ENCODE results near the gene SOD1. TPM values are rescaled to one million over a fixed set of nuclear protein-coding genes. Genes with fewer than 3 reads are reported as not detected.
"Not testable (repeated sequence)": the region's sequence is repeated elsewhere in the genome, so short reads cannot be mapped to it uniquely, and the experiment has no call there.

The SOD1 gene
- total and polyA plus RNA-seq, 5 experiments from 2014 or later: 199 to 661 (median 566) TPM

GRCh38 chr21:31659286-31659535 is 282 bp upstream of the SOD1 start:
- H3K9me3 Mint-ChIP-seq: peaks cover 0 to 2% (median 0%) of the 10 kb centered on the region in 9 donors
- peaks cover 26 to 77% (median 67%) of the 10 kb centered on the region in 4 donors for H3K4me1 Mint-ChIP-seq
- H3K27me3 Mint-ChIP-seq: no peaks in the 10 kb centered on the region
- peak overlapping the region; percentile 98 to 100 (median 100) for H3K4me3 Mint-ChIP-seq
- POLR2A ChIA-PET: interaction anchor here (1.6 kb wide), 1 partner anchor 72 kb away, joined by 4 read pairs; no protein-coding TSS in a partner anchor
- H3K36me3 Mint-ChIP-seq: peaks cover 0 to 30% (median 6%) of the 10 kb centered on the region in 3 donors
- peak overlapping the region; percentile 96 to 100 (median 99) for H3K27ac Mint-ChIP-seq
- DNase-seq: no peak
- ATAC-seq: peak; percentile 48 to 61

GRCh38 chr21:31660259-31660565 is 719 bp downstream of the SOD1 start:
- peak overlapping the region; percentile 88 to 98 (median 93) for H3K4me3 Mint-ChIP-seq
- no peaks in the 10 kb centered on the region for H3K9me3 Mint-ChIP-seq
- ATAC-seq: peak in 1 of 2 donors; percentile 24
- no peaks in the 10 kb centered on the region for H3K27me3 Mint-ChIP-seq
- peak overlapping the region; percentile 90 to 99 (median 94) for H3K27ac Mint-ChIP-seq
- peak in 5 of 10 donors; percentile 30 to 64 (median 41) for DNase-seq
- POLR2A ChIA-PET: interaction anchor here (0.6 to 1.6 kb wide), 3 partner anchors 11 to 90 kb away, joined by 3 to 5 read pairs (median 4); no protein-coding TSS in a partner anchor
- H3K36me3 Mint-ChIP-seq: peaks cover 0 to 37% (median 8%) of the 10 kb centered on the region in 3 donors
- H3K4me1 Mint-ChIP-seq: peaks cover 22 to 77% (median 69%) of the 10 kb centered on the region in 4 donors

GRCh38 chr21:31660591-31660990 is 1.1 kb downstream of the SOD1 start:
- H3K4me3 Mint-ChIP-seq: peak overlapping the region; percentile 88 to 98 (median 93)
- peaks cover 23 to 77% (median 69%) of the 10 kb centered on the region in 4 donors for H3K4me1 Mint-ChIP-seq
- POLR2A ChIA-PET: interaction anchor here (0.6 to 1.6 kb wide), 3 partner anchors 10 to 89 kb away, joined by 3 to 5 read pairs (median 4); no protein-coding TSS in a partner anchor
- peaks cover 0 to 41% (median 8%) of the 10 kb centered on the region in 3 donors for H3K36me3 Mint-ChIP-seq
- no peak for DNase-seq
- ATAC-seq: no peak
- no peaks in the 10 kb centered on the region for H3K9me3 Mint-ChIP-seq
- peak overlapping the region; percentile 90 to 99 (median 94) for H3K27ac Mint-ChIP-seq
- H3K27me3 Mint-ChIP-seq: no peaks in the 10 kb centered on the region

- DNase-seq (no peak), ATAC-seq (no peak)
- Mint-ChIP-seq H3K4me1 (peaks cover 25 to 82% (median 77%) of the 10 kb centered on the region in 4 donors), H3K27ac (peak overlapping the region in 6 of 10 donors; percentile 15 to 69 (median 46)), H3K9me3 (no peaks in the 10 kb centered on the region), H3K27me3 (no peaks in the 10 kb centered on the region), H3K4me3 (peak overlapping the region in 8 of 10 donors; percentile 8 to 72 (median 48)), H3K36me3 (peaks cover 0 to 72% (median 12%) of the 10 kb centered on the region in 3 donors)
- POLR2A ChIA-PET: no interaction called here
Observed at GRCh38 chr21:31663584-31664249, 4.2 kb downstream of the SOD1 start.

- H3K36me3 Mint-ChIP-seq: peaks cover 0 to 87% (median 19%) of the 10 kb centered on the region in 3 donors
- H3K27me3 Mint-ChIP-seq: no peaks in the 10 kb centered on the region
- peak; percentile 48 to 72 for ATAC-seq
- H3K4me1 Mint-ChIP-seq: peaks cover 21 to 74% (median 68%) of the 10 kb centered on the region in 4 donors
- DNase-seq: no peak
- POLR2A ChIA-PET: no interaction called here
- H3K27ac Mint-ChIP-seq: peak overlapping the region in 9 of 10 donors; percentile 9 to 85 (median 77)
- H3K4me3 Mint-ChIP-seq: peak overlapping the region in 9 of 10 donors; percentile 4 to 67 (median 43)
- H3K9me3 Mint-ChIP-seq: no peaks in the 10 kb centered on the region
Observed at GRCh38 chr21:31665397-31665796, 5.9 kb downstream of the SOD1 start.

GRCh38 chr21:31665869-31666268 is 6.4 kb downstream of the SOD1 start:
- H3K9me3 Mint-ChIP-seq, DNase-seq, H3K27me3 Mint-ChIP-seq, ATAC-seq: not testable (repeated sequence)
- peaks cover 0 to 90% (median 21%) of the 10 kb centered on the region in 3 donors for H3K36me3 Mint-ChIP-seq
- peak overlapping the region in 6 of 10 donors; percentile 11 to 85 (median 74) for H3K27ac Mint-ChIP-seq
- peaks cover 21 to 69% (median 64%) of the 10 kb centered on the region in 4 donors for H3K4me1 Mint-ChIP-seq
- POLR2A ChIA-PET: interaction anchor here (0.5 kb wide), 1 partner anchor 72 kb away, joined by 3 read pairs; no protein-coding TSS in a partner anchor
- H3K4me3 Mint-ChIP-seq: peak overlapping the region in 5 of 10 donors; percentile 37 to 67 (median 42)

GRCh38 chr21:31666445-31667010 is 7.0 kb downstream of the SOD1 start:
- DNase-seq: no peak
- Mint-ChIP-seq H3K27ac (peak overlapping the region in 9 of 10 donors; percentile 31 to 82 (median 65)), H3K36me3 (peaks cover 0 to 87% (median 24%) of the 10 kb centered on the region in 3 donors), H3K27me3 (peaks cover 0 to 2% (median 0%) of the 10 kb centered on the region in 5 donors), H3K4me1 (peaks cover 17 to 63% (median 57%) of the 10 kb centered on the region in 4 donors), H3K9me3 (no peaks in the 10 kb centered on the region), H3K4me3 (peak overlapping the region in 6 of 10 donors; percentile 26 to 55 (median 34))
- no peak for ATAC-seq
- POLR2A ChIA-PET: interaction anchor here (0.5 to 1.0 kb wide), 2 partner anchors 11 to 71 kb away, joined by 3 to 4 read pairs; no protein-coding TSS in a partner anchor

- POLR2A ChIA-PET: interaction anchor here (1.0 kb wide), 1 partner anchor 12 kb away, joined by 4 read pairs; no protein-coding TSS in a partner anchor
- Mint-ChIP-seq H3K27me3 (peaks cover 0 to 2% (median 0%) of the 10 kb centered on the region in 5 donors), H3K36me3 (peaks cover 0 to 85% (median 26%) of the 10 kb centered on the region in 3 donors), H3K27ac (peak overlapping the region in 6 of 10 donors; percentile 20 to 82 (median 51)), H3K4me1 (peaks cover 15 to 57% (median 51%) of the 10 kb centered on the region in 4 donors), H3K9me3 (no peaks in the 10 kb centered on the region), H3K4me3 (no peak overlapping the region)
- DNase-seq: no peak
- no peak for ATAC-seq
Observed at GRCh38 chr21:31667132-31667531, 7.6 kb downstream of the SOD1 start.

GRCh38 chr21:31667639-31668038 is 8.1 kb downstream of the SOD1 start:
- POLR2A ChIA-PET: no interaction called here
- no peak for DNase-seq
- peak overlapping the region in 2 of 10 donors; percentile 19 to 80 for H3K27ac Mint-ChIP-seq
- peaks cover 15 to 52% (median 46%) of the 10 kb centered on the region in 4 donors for H3K4me1 Mint-ChIP-seq
- H3K9me3 Mint-ChIP-seq: no peaks in the 10 kb centered on the region
- no peak overlapping the region for H3K4me3 Mint-ChIP-seq
- no peak for ATAC-seq
- peaks cover 0 to 84% (median 26%) of the 10 kb centered on the region in 3 donors for H3K36me3 Mint-ChIP-seq
- peaks cover 0 to 2% (median 0%) of the 10 kb centered on the region in 5 donors for H3K27me3 Mint-ChIP-seq

GRCh38 chr21:31668651-31669491 is 9.4 kb downstream of the SOD1 start:
- Mint-ChIP-seq H3K27ac (peak overlapping the region in 8 of 10 donors; percentile 2 to 73 (median 50)), H3K4me1 (peaks cover 15 to 39% (median 35%) of the 10 kb centered on the region in 4 donors), H3K9me3 (no peaks in the 10 kb centered on the region), H3K36me3 (peaks cover 0 to 76% (median 22%) of the 10 kb centered on the region in 3 donors), H3K27me3 (peaks cover 0 to 2% (median 0%) of the 10 kb centered on the region in 5 donors), H3K4me3 (no peak overlapping the region)
- POLR2A ChIA-PET: interaction anchor here (0.6 kb wide), 1 partner anchor 502 kb away, joined by 4 read pairs; no protein-coding TSS in a partner anchor
- DNase-seq (no peak), ATAC-seq (no peak)

- POLR2A ChIA-PET: no interaction called here
- DNase-seq (no peak), ATAC-seq (no peak)
- peaks cover 0 to 2% (median 0%) of the 10 kb centered on the region in 5 donors for H3K27me3 Mint-ChIP-seq
- peaks cover 0 to 66% (median 18%) of the 10 kb centered on the region in 3 donors for H3K36me3 Mint-ChIP-seq
- H3K27ac Mint-ChIP-seq: peak overlapping the region in 5 of 10 donors; percentile 1 to 67 (median 29)
- H3K4me3 Mint-ChIP-seq: no peak overlapping the region
- peaks cover 12 to 30% (median 24%) of the 10 kb centered on the region in 4 donors for H3K4me1 Mint-ChIP-seq
- H3K9me3 Mint-ChIP-seq: no peaks in the 10 kb centered on the region
Observed at GRCh38 chr21:31670070-31670469, 10.6 kb downstream of the SOD1 start.

Measured in naive thymus-derived CD8-positive, alpha-beta T cell (primary cell).